Measurements from ENCODE around the gene RALGPS2. TPM values are rescaled to one million over a fixed set of nuclear protein-coding genes. Genes with fewer than 3 reads are reported as not detected.

The RALGPS2 gene
- total and polyA plus RNA-seq, 2 donors from 2014 or later, result 3.6 to 32.8 TPM

DNA sequence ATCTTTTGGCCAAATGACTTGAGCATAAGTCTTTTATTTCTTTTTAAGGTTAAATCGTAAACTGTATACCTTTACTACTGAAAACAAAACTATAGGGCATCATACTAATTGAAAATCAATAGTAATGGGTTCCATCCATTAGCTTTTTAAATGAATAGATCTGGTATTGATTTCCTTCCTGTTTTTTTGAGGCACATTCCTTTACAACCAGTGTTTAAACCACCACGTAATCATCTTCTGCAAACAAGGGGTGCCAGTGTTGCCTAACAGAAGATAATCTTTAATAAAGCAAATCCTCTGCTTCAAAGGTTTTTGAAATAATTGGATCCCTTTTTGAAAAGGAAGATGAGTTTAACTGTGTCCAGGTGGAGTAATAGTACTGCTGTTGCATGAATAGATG is 194.5 kb downstream of the RALGPS2 start:
- Histone ChIP-seq H3K4me3 (ENCODE audit: low read length in 3 of 3) (no peak overlapping the region), H3K9me3 (ENCODE audit: control insufficient read depth in 2 of 3, insufficient read depth in 1 of 3, low read length in 3 of 3) (peaks cover 0 to 5% (median 0%) of the 10 kb centered on the region in 3 donors), H3K9ac (ENCODE audit: low read length in 3 of 3) (no peak overlapping the region), H3K4me1 (ENCODE audit: control insufficient read depth in 2 of 3, insufficient read depth in 2 of 3, low read depth in 1 of 3, low read length in 3 of 3) (no peaks in the 10 kb centered on the region), H3K27ac (ENCODE audit: low read depth in 2 of 2, low read length in 2 of 2) (no peak overlapping the region), H3K27me3 (ENCODE audit: control insufficient read depth, insufficient read depth, low read length) (no peaks in the 10 kb centered on the region), H3K36me3 (ENCODE audit: control insufficient read depth in 2 of 3, insufficient read depth in 3 of 3, low read length in 3 of 3) (no peaks in the 10 kb centered on the region)
- TF ChIP-seq, protein P1, sequence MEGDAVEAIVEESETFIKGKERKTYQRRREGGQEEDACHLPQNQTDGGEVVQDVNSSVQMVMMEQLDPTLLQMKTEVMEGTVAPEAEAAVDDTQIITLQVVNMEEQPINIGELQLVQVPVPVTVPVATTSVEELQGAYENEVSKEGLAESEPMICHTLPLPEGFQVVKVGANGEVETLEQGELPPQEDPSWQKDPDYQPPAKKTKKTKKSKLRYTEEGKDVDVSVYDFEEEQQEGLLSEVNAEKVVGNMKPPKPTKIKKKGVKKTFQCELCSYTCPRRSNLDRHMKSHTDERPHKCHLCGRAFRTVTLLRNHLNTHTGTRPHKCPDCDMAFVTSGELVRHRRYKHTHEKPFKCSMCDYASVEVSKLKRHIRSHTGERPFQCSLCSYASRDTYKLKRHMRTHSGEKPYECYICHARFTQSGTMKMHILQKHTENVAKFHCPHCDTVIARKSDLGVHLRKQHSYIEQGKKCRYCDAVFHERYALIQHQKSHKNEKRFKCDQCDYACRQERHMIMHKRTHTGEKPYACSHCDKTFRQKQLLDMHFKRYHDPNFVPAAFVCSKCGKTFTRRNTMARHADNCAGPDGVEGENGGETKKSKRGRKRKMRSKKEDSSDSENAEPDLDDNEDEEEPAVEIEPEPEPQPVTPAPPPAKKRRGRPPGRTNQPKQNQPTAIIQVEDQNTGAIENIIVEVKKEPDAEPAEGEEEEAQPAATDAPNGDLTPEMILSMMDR (IDR thresholded peaks at IDR 0.05; ENCODE audit: borderline replicate concordance, extremely low read depth, insufficient read depth), result no peak
- no peak for DNase-seq
- FAIRE-seq, result no peak
- intact Hi-C loops (cut with DNase I), result no loop called here

DNA sequence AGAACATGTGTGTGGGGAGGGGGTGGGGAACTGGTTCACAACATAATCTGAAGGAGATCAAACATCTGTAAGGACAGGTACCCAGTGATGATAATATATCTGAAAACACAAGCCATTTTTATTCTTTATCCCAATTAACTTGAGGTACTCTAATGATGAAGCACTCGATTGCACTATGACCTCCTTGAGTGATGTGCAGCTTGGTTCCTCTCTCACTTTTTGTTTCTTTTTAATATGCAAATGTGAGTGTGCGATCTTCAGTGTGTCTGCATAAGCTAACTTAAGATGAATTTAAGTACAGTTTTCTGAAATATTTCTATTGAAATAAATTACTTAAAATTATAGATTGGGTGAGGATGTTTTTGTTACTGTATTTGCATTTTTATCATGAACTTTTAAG is 196.5 kb downstream of the RALGPS2 start:
- DNase-seq, result no peak
- no peaks in the 10 kb centered on the region for H3K27me3 ChIP-seq (ENCODE audit: control insufficient read depth, insufficient read depth, low read length)

DNA sequence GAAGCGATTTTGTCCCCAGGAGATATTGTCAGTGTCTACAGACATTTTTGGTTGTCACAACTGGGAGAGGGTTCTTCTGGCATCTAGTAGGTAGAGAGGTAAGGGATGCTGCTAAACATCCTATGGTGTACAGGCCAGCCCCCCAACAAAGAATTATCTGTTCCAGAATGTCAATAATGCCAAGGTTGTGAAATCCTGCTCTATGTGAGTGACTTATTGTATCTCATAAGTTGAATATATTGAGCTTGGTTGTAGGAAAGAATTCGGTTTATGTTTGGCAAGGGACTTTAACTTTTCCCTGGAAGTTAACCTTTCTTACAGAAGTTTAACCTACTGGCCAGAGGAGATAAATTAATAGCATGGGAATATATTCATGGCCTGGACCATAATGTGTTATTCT is 198.5 kb downstream of the RALGPS2 start:
- Histone ChIP-seq H3K27ac (ENCODE audit: low read depth in 2 of 2, low read length in 2 of 2) (no peak overlapping the region), H3K27me3 (ENCODE audit: control insufficient read depth, insufficient read depth, low read length) (no peaks in the 10 kb centered on the region), H3K4me3 (ENCODE audit: low read length in 3 of 3) (no peak overlapping the region), H3K36me3 (ENCODE audit: control insufficient read depth in 2 of 3, insufficient read depth in 3 of 3, low read length in 3 of 3) (no peaks in the 10 kb centered on the region), H3K9me3 (ENCODE audit: control insufficient read depth in 2 of 3, insufficient read depth in 1 of 3, low read length in 3 of 3) (peaks cover 0 to 7% (median 0%) of the 10 kb centered on the region in 3 donors), H3K9ac (ENCODE audit: low read length in 3 of 3) (no peak overlapping the region), H3K4me1 (ENCODE audit: control insufficient read depth in 2 of 3, insufficient read depth in 2 of 3, low read depth in 1 of 3, low read length in 3 of 3) (no peaks in the 10 kb centered on the region)
- DNase-seq (no peak), FAIRE-seq (no peak)
- intact Hi-C loops (cut with DNase I), result no loop called here
- TF ChIP-seq, protein P1 (IDR thresholded peaks at IDR 0.05; ENCODE audit: borderline replicate concordance, extremely low read depth, insufficient read depth), result no peak

More for the DNA sequence above, 196.5 kb downstream of the RALGPS2 start:
- H3K36me3 ChIP-seq (ENCODE audit: control insufficient read depth in 2 of 3, insufficient read depth in 3 of 3, low read length in 3 of 3), result no peaks in the 10 kb centered on the region
- no peak overlapping the region for H3K27ac ChIP-seq (ENCODE audit: low read depth in 2 of 2, low read length in 2 of 2)
- H3K4me1 ChIP-seq (ENCODE audit: control insufficient read depth in 2 of 3, insufficient read depth in 2 of 3, low read depth in 1 of 3, low read length in 3 of 3), result no peaks in the 10 kb centered on the region
- FAIRE-seq, result no peak
- peaks cover 0 to 7% (median 0%) of the 10 kb centered on the region in 3 donors for H3K9me3 ChIP-seq (ENCODE audit: control insufficient read depth in 2 of 3, insufficient read depth in 1 of 3, low read length in 3 of 3)
- H3K9ac ChIP-seq (ENCODE audit: low read length in 3 of 3), result no peak overlapping the region
- H3K4me3 ChIP-seq (ENCODE audit: low read length in 3 of 3), result no peak overlapping the region
- TF ChIP-seq, protein P1 (IDR thresholded peaks at IDR 0.05; ENCODE audit: borderline replicate concordance, extremely low read depth, insufficient read depth), result no peak
- intact Hi-C loops (cut with DNase I), result no loop called here

DNA sequence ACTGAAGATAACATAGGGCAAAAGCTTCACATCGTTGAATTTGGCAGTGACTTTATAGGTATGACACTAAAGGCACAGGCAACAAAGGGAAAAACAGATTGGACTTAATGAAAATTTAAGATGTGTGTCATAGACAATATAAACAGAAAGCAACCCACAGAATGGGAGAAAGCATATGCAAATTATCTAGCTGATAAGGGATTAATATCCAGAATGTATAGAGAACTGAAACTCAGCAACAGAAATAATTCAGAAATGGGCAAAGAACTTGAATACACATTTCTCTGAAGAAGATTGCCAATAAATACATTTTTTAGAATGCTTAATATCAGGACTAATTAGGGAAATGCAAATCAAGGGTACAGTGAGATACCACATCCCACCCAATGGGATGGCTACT is 201.0 kb downstream of the RALGPS2 start:
- H3K27ac ChIP-seq (ENCODE audit: low read depth in 2 of 2, low read length in 2 of 2), result no peak overlapping the region
- H3K9ac ChIP-seq (ENCODE audit: low read length in 3 of 3), result no peak overlapping the region
- TF ChIP-seq, protein P1 (IDR thresholded peaks at IDR 0.05; ENCODE audit: borderline replicate concordance, extremely low read depth, insufficient read depth), result no peak
- intact Hi-C loops (cut with DNase I), result no loop called here
- no peaks in the 10 kb centered on the region for H3K27me3 ChIP-seq (ENCODE audit: control insufficient read depth, insufficient read depth, low read length)
- FAIRE-seq (no peak), DNase-seq (no peak)
- peaks cover 0 to 7% (median 0%) of the 10 kb centered on the region in 3 donors for H3K9me3 ChIP-seq (ENCODE audit: control insufficient read depth in 2 of 3, insufficient read depth in 1 of 3, low read length in 3 of 3)
- no peaks in the 10 kb centered on the region for H3K36me3 ChIP-seq (ENCODE audit: control insufficient read depth in 2 of 3, insufficient read depth in 3 of 3, low read length in 3 of 3)
- no peaks in the 10 kb centered on the region for H3K4me1 ChIP-seq (ENCODE audit: control insufficient read depth in 2 of 3, insufficient read depth in 2 of 3, low read depth in 1 of 3, low read length in 3 of 3)
- no peak overlapping the region for H3K4me3 ChIP-seq (ENCODE audit: low read length in 3 of 3)
